ENCODE data around the gene GPA33.

GRCh38 chr1:167126811-167127210 is 36.6 kb upstream of the GPA33 start:
- TF ChIP-seq EZH2 (IDR thresholded peaks at IDR 0.05; ENCODE audit: borderline replicate concordance, insufficient read depth, low read length, poor library complexity, severe bottlenecking) (no peak), EP300 (conservative IDR thresholded peaks at IDR 0.05; ENCODE audit: poor library complexity, severe bottlenecking) (no peak)
- TF ChIP-seq, protein P1, sequence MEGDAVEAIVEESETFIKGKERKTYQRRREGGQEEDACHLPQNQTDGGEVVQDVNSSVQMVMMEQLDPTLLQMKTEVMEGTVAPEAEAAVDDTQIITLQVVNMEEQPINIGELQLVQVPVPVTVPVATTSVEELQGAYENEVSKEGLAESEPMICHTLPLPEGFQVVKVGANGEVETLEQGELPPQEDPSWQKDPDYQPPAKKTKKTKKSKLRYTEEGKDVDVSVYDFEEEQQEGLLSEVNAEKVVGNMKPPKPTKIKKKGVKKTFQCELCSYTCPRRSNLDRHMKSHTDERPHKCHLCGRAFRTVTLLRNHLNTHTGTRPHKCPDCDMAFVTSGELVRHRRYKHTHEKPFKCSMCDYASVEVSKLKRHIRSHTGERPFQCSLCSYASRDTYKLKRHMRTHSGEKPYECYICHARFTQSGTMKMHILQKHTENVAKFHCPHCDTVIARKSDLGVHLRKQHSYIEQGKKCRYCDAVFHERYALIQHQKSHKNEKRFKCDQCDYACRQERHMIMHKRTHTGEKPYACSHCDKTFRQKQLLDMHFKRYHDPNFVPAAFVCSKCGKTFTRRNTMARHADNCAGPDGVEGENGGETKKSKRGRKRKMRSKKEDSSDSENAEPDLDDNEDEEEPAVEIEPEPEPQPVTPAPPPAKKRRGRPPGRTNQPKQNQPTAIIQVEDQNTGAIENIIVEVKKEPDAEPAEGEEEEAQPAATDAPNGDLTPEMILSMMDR (IDR thresholded peaks at IDR 0.05; ENCODE audit: poor library complexity, severe bottlenecking) = no peak

All from neural cell (in vitro differentiated cells).